KBM-7 (cell line): ENCODE data around the gene GNMT.

Source experiments
- DNase-seq: peaks from one replicate; pipeline ENCODE4 v3.0.0-alpha.2; 2015
- in situ Hi-C: fragments of 300-500 bp; cut with MboI; formaldehyde crosslinking; loops from 2 replicates; pipeline ENCODE4 v1.14.3; 2020; ENCODE audit warnings: low sequenced_read_pairs, low pct_unique_long_range_greater_than_20kb, mixed read lengths

The GNMT gene

GRCh38 chr6:43005844-43006243, 45.3 kb downstream of the GNMT start:
- in situ Hi-C loops, result no loop called here

DNA sequence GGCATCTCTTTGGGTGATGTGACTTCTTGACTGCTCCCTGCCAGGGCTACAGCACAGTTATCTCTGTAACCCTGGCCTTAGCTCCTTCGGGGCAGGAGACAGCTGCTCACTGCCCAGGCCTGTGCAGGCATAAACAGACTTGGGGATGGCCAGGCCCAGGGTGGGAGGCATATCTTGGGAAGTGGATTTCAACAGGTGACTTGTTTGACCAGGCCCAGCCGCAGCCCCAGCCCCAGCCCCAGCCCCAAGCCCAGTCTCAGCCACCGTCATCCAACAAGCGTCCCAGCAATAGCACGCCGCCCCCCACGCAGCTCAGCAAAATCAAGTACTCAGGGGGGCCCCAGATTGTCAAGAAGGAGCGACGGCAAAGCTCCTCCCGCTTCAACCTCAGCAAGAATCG, 45.7 kb downstream of the GNMT start:
- no peak for DNase-seq
- in situ Hi-C loops, result no loop called here

More at GRCh38 chr6:43005844-43006243, 45.3 kb downstream of the GNMT start:
- DNase-seq, result no peak

- no peak for DNase-seq
- in situ Hi-C loops, result no loop called here
Measured at GRCh38 chr6:43007126-43007525, 46.6 kb downstream of the GNMT start.

DNA sequence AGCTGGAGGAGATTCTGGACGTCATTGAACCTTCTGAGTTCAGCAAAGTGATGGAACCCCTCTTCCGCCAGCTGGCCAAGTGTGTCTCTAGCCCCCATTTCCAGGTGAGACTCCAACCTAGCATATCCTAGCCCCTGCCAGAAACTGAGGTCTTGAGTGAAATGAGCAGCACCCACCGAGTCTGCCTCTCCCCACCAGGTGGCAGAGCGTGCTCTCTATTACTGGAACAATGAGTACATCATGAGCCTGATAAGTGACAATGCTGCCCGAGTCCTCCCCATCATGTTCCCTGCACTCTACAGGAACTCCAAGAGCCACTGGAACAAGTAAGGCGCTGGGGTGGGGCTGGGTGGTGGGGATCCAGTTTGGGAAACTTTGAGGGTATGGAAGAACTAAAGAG, 48.6 kb downstream of the GNMT start:
- peak; percentile 48 for DNase-seq
- in situ Hi-C loops, result no loop called here

GRCh38 chr6:43011207-43011606, 50.7 kb downstream of the GNMT start:
- in situ Hi-C loops, result no loop called here

DNA sequence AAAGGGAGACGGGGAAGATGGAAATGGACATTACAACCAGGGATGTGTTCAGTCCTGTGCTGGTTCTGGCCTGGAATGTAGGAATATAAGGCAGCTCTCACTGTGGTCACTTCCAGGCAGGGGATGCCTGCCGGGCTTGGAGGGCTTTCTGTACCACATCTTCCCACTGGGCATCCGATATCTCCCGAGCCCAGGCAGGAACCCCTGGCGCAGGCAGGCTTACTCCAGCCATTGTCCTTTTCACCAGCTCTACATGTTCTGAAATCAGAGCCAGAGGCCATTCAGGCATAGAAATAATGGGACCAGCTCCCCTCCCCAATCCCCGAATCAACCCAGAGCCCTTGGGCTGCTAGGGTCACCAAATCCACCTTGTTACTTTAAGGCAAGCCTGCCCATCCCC, 51.8 kb downstream of the GNMT start:
- in situ Hi-C loops, result no loop called here

More at GRCh38 chr6:43011207-43011606, 50.7 kb downstream of the GNMT start:
- DNase-seq, result no peak

DNA sequence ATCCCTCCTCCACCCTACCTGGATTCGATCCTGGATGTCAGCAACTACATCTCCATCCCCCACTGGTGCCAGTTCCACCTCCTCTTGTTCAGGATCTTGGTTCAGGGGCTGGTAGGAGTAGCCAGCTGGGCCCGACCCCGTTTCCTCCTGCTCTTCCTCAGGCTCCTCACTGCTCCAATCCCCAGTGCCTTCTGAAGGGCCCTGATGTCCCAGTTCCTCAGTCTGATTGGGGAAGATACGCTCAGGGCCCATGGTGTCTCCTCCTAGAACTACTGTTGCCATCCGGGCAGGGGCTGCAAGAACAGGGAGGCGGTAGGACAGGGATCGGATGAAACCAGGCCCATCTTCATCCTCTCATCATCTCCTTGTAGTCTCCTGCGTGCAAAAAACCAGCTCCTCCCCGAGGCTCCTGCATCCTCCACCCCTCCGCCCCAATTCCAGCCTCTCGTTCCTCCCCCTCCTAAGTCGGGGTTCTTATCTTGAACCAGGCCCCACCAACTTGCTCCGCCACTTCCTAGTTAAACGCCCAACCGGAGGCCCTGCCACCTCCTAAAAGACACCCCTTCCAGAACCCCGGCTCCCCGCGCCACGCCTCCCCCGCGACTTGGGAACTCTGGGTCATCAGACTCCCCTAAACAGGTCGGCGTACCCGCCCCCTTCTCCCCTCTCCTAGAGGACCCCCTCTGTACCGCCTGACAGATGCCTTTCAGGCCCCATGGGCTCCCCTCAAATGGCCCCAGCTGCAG, 52.7 kb downstream of the GNMT start:
- in situ Hi-C loops, result no loop called here
- peak; percentile 46 for DNase-seq

More for the DNA sequence above, 51.8 kb downstream of the GNMT start:
- DNase-seq, result no peak
